ENCODE data around the gene STT3B.

Gene STT3B

DNA sequence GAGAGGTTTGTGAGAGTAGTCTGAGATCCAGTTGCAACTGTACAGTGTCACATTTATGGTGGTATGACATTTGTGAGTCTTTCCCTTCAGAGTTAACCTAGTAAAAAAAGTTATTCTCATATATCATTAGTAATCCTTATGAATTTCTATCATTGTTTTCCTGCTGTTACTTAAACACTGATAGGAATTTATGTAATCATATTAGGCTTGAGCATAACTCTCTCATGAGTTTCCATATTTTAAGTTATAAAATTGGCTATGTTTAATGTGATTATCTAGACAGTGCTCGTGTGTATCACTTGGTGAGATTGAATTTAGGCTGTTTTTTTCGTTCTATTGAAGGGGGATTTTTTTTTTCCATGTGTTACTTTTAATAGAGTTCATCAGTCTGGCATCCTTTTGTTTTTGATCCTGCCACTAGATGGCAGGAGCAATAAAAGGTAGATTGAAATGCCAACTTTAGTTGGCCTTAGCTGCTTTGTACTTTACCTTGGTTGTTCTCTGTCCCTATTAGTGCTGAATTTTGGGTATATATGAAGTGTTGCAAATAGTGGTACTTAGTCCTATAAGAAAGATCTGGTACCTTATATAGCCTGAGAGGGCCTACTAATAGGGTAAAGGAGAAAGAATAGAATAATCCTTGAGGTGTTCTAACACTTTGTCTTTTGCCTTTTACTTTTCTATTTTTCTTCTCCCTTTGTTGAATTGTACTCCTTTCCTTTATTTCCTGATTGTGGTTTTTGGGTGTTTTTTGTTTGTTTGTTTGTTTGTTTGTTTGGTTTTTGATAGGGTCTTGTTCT lies 17.9 kb downstream of the STT3B start:
- in situ Hi-C loops (cut with MboI; ENCODE audit: low sequenced_read_pairs): no loop called here

DNA sequence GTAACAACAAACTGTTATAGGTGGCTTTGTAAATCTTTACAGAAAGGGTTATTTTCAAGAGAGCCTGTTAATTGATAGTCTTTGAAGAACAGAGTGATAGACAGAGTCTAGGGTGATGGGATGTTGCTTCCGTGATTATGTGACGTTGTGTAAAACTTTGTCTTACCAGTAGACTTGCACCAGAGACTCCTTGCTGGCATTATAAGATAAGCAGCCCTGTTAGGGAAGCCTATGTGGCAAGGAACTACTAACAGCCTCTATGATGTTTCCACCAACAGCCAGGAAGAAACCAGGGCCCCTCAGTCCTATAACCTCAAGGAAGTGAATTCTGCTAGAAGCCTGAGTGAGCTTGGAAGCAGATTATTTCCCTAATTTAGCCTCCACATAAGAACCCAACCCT lies 18.9 kb downstream of the STT3B start:
- in situ Hi-C loops (cut with MboI; ENCODE audit: low sequenced_read_pairs): no loop called here

DNA sequence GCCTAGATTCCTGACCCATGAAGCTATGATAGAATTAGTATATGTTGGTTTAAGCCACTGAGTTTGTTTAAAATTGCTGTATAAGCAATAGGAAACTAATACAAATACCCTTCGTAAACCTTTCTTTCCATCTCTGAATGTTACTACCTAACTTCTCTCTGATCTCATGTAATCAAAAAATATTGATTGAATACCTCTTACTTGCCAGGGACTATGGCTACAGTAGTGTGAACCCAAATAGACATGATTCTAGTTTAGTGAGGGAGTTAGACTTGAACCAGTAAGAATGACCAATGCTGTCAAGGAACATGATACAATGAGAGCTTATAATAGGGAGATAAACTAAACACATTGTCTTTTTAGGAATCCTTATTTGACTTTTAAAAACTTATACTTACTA lies 19.4 kb downstream of the STT3B start:
- in situ Hi-C loops (cut with MboI; ENCODE audit: low sequenced_read_pairs): no loop called here

DNA sequence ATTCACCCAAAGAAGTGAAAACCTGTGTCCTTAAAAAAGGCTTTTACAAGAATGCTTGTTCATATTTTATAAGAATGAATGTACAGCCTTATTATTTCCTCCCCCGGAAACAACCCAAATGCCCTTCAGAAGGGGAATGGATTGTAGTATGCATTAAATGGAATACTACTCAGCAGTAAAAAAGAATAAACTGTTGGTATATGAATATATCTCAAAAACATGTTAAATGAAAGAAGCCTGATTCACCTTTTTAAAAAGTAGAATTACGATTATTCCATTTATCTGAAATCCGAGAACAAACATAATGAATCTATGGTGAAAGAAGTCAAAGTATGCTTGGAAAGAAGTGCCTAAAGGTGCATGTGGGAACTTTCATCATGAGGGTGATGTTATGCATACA lies 20.5 kb downstream of the STT3B start:
- in situ Hi-C loops (cut with MboI; ENCODE audit: low sequenced_read_pairs): no loop called here

DNA sequence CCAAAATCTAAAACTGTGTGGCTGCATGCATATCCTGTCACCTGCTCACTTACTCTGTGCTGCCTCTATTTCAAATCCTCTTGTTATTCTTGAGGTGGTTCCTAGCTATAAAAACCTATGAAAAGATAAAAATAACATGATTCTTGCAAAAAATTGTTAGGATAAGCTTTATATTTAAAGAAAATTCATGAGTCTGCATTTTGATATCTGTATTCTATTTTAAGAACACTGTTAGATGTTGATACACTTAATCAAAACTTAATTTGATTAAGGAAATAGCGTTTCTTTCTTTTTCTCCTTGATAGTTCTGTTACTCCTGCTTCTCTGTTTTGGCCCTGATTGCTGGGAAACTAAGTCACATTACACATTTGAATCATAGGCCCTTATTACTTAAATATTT lies 22.5 kb downstream of the STT3B start:
- in situ Hi-C loops (cut with MboI; ENCODE audit: low sequenced_read_pairs): no loop called here

DNA sequence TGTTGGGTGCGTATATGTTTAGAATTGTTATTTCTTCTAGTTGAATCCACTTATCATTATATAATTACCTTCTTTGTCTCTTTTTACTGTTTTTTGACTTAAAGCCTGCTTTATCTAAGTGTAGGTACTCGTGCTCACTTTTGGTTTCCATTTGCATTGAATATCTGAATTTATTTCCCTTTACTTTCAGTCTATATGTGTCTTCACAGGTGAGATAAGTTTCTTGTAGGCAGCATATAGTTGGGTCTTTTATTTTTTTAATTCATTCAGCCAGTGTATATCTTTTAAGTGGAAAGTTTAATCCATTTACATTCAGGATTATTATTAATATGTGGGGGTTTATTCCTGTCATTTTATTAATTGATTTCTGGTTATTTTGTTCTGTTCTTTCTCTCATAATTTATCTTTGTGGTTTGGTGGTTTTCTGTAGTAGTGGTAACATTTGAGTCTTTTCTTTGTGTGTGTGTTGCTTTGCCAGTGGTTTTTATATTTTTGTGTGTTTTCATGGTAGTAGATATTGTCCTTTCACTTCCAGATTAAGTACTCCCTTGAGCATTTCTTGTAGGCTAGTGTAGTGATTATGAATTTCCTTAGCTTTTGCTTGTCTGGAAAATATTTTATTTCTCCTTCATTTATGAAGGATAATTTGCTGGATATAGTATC lies 27.3 kb downstream of the STT3B start:
- in situ Hi-C loops (cut with MboI; ENCODE audit: low sequenced_read_pairs): no loop called here

DNA sequence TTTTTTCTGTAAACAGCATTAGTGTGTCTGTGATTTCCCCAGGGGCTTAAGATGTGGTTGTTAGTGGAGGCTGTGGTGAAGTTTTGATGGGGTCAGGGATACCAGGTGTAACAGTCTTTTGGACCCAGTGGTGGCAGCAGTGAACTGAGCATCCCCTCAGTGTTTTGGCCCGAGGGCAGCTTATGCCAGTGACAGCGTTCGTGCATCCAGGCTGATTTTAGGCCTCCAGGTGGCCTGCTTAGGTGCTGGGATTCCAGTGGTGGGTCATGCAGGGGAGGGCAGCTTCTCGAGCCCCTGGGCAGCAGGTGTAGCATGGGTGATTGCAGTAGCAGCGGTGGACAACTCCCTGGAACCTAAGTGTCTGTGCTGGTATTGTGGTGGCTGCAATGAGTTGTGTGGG lies 29.2 kb downstream of the STT3B start:
- in situ Hi-C loops (cut with MboI; ENCODE audit: low sequenced_read_pairs): no loop called here

DNA sequence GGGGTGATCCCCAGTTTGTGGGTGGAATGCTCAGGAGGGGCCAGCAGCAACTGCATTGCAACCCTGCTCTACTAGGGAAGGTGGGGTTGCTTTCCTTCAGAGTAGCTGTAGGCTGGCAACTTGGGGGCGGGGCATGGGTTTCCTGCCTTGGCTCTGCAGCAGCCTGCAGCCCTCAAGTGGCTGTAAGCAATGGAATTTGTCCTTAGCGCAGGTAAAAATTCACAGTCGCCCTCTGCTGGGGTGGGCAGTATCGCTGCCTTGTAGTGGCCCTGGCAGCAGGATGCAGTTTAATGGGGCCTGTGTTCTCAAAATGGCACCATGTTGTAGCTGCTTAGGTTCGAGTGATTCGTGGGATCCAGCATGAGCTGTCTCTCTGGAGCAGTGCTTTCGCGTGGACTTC lies 29.8 kb downstream of the STT3B start:
- in situ Hi-C loops (cut with MboI; ENCODE audit: low sequenced_read_pairs): no loop called here

DNA sequence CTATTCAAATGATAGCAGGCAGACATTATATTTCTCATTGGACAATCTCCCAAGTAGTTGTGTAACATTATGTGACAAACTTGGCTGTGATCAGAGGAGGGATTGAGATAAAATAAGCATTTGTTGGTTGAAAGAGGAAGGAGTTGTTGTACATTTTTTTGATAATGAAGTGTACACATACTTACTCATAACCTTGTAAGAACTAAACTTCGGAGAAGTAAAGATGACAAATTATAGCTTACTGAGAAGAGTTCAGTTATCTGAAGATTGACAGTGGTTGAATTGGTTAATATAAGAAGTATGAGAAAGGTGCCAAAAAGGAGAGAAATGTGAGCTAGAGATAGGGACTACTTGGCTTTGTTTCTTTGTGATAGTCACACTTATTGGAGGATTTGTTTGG lies 32.6 kb downstream of the STT3B start:
- in situ Hi-C loops (cut with MboI; ENCODE audit: low sequenced_read_pairs): no loop called here

DNA sequence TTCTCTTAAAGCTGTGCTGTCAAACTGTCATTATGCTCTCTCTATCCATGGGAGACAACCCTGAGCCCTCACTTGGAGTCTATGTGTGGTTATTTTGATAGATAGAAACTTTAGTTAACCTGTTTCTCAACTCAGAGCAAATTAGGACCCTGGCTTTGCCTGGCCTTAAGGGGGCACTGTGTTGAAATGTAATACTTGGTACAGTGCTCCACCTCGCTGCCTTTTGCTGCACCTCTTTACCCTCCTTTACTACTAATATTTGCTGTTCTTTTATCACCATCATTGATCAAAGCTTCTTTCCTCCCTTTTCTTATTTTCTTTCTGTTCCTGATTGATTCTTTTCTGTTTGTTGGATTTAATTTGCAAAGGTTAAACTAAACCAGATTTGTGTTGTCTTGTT lies 34.3 kb downstream of the STT3B start:
- in situ Hi-C loops (cut with MboI; ENCODE audit: low sequenced_read_pairs): no loop called here

DNA sequence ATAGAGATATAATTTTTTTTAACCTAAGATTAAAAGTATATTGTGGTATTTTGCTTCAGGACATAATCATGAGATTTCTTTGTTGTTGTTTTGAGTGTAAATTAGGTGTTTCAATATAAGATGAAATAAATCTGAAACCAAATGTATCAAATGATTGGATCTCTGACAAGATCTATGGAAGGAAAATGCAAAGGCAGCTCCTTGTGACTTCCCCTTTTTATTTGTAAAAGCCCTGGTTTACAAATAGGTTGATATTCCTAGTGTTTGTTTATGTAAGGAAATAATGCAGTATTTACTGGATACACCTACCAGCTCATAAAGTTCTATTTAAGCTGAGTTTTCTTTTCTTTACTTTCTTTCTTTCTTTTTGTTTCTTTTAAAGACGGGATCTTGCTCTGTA lies 35.9 kb downstream of the STT3B start:
- in situ Hi-C loops (cut with MboI; ENCODE audit: low sequenced_read_pairs): no loop called here

DNA sequence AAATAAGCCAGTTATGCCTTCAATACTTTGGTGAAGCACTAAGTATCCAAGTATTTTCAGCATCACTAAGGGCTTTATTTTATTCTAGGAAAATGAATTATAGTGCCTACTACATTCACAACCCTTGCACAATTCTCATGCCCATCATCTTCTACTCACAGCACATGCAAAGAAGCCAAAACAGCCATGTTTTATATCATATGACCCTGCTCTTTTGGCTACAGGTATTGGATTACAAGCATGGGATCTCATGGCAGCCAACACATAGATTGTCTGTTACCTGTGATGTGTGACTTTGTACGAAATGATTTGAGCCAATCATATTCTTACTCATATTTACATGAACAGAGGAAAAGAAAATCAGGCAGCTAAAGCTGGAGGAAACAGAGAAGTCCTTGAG lies 38.6 kb downstream of the STT3B start:
- in situ Hi-C loops (cut with MboI; ENCODE audit: low sequenced_read_pairs): no loop called here

DNA sequence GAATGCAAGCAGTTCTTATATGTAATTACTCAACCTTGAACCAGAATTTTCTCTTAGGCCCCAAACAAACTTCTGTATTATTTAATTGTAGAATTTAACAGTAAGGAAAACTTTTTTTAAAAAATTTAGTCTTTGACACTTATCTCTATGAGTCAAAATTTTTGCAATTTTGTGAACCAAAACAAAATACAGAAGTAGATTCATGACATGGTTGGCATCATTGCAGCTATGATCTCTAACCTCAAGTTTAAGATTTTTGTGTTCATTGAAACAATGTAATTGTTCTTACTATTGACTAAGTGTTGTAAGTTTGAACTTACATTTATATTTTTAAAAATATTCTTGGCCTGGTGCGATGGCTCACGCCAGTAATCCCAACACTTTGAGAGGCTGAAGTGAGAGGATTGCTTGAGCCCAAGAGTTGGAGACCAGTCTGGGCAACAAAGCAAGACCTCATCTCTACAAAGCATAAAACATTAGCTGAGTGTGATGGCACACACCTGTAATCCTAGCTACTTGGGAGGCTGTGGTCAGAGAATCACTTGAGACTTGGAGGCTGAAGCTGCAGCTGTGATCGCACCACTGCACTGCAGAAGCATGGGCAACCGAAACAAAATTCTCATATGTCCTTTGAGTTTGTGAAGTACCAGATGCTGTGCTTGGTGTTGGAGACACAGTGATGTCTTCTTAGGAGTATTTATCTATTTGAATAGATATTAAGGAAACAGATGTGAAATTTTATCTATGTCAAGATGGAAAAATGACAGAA lies 39.7 kb downstream of the STT3B start:
- in situ Hi-C loops (cut with MboI; ENCODE audit: low sequenced_read_pairs): no loop called here

DNA sequence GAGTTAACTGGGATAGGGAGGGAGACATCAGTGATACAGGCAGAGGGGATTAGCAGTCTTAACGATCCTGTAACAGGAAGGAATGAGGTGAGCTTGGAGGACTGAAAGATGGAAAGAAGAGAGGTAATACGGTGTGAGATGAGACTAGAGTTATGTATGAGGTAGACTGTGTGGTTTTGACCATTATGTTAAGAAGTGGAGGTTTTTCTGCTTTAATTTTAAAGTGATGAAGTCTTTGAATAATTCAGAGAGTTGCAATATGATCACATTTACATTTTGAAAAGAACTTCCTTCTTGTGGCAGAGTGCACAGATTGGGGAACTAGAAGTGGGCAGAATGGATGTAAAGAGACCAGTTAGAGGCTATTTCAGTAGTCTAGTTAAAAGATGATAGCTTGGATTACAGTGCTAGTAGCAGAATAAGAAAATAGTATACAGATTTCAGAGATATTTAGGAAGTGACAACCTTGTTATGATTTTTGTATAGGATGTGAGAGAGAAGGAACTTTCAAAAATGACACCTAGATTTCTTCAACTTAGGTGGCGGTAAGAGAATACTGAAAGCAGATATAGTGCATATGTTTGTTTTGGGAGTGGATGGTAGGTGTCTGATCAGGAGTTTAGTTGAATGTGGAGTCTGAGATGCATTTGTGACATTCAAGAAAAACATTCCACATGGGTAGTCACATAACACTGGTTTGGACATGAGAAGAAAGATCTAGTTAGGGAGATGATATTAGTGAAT lies 40.5 kb downstream of the STT3B start:
- in situ Hi-C loops (cut with MboI; ENCODE audit: low sequenced_read_pairs): no loop called here

DNA sequence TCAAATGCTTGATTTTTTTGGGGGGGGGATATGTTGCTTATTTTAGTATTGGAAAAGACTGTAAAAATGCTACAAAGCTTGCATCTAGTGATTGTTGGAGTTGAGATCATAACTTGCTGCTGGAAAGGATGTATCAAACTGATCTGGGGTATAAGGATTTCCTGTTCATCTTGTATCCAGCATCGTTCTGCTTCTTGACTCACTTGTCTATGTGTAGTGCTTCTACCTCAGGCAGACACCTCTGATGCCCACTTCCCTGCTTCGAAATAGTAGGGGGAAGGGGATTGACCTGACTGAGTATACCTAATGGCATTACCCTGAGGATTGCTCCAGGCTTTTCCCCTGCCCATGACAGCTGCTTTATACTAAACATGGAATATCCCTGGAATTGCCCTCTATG lies 42.7 kb downstream of the STT3B start:
- in situ Hi-C loops (cut with MboI; ENCODE audit: low sequenced_read_pairs): no loop called here

DNA sequence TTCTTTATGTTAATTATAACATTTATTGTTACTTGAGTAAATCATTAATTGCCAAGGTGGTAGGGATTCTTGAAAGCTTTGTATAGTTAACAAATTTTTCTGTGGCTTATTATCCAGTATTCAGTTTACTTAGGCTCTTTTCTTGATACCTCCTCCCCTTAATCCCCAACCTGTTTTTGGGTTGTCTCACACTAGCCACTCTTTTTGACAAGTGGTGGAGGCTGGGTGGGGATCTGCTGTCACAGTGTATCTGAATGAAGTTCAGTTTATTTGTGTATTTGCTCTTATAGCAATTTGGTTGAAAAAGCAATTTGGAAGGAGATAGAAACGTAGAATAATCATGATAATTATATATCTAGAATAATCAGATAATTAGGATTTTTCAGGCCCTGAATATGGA lies 43.8 kb downstream of the STT3B start:
- in situ Hi-C loops (cut with MboI; ENCODE audit: low sequenced_read_pairs): no loop called here

DNA sequence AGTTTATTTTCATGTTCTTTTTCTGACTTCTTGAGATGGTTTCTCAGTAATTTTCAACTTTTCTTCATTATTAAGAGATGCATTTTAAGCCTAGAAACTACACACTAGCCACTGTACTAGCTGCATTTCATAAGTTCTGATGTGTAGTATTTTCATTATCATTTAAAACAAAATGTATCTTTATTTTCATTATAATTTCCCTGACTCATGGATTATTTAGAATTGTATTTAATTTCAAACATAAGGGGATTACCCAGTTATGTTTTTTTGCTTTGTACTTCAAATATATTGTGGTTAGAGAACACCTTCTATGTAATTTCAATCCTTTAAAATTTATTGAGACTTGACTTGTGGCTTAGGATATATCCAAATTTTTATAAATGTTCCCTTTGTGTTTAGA lies 44.5 kb downstream of the STT3B start:
- in situ Hi-C loops (cut with MboI; ENCODE audit: low sequenced_read_pairs): no loop called here

DNA sequence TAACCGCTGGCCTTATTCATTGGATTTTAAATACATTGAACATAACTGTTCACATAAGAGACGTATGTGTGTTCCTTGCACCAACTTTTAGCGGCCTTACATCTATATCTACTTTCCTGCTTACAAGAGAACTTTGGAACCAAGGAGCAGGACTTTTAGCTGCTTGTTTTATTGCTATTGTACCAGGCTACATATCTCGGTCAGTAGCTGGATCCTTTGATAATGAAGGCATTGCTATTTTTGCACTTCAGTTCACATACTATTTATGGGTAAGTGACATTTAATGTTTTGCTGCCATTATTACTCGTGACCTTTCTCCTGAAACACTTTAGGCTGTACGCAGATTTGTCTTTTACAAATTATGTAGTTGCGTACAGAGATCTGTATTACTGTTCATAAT lies 47.1 kb downstream of the STT3B start:
- in situ Hi-C loops (cut with MboI; ENCODE audit: low sequenced_read_pairs): no loop called here

DNA sequence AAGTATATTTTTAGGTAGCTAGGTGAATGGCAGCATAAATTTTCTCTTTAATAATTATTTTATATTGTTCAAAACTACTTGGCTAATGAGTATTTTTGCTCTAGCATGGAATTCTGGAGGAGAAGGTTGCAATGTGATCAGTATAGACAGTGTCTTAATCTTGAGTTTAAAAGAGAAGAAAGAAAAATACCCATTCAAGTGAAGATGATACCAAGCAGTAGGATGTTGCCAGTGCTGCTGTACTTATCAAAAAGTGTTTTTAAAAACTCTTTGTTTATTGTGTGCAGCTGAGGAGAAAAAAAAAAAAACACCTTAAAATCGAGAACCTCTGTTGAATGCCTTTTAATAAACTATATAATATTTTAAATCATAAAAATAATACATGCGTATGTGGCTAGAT lies 47.9 kb downstream of the STT3B start:
- in situ Hi-C loops (cut with MboI; ENCODE audit: low sequenced_read_pairs): no loop called here

DNA sequence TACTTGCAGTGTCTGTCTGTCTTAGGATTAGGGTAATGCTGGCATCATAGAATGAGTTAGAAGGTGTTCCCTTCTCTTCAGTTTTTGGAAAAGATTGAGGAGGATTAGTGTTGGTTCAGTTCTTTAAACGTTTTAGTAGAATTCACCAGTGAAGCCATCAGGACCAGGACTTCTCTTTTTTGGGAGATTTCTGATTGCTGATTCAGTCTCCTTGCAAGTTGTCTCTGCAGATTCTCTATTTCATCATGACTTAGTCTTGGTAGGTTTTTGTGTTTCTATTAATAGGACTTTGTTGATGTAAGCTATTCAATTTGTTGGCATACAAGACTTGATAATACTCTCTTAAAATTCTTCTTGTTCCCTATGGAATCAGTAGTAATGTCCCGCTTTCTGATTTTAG lies 48.9 kb downstream of the STT3B start:
- in situ Hi-C loops (cut with MboI; ENCODE audit: low sequenced_read_pairs): no loop called here

DNA sequence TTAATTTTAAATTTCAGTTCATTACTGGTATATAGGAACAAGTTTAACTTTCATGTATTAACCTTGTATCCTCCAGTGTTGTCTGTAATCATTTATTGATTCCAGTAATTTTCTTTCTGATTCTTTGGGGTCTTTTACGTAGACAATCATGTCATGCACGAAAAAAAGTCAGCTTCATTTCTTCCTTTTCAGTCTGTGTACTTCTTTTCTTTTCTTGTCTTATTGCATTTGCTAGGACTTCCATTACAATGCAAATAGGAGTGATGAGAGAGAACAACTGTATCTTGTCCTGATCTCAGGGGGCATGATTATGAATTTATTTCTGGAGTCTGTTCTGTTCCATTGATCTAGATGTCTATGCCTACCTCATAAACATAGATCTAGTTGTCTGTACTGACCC lies 56.5 kb downstream of the STT3B start:
- in situ Hi-C loops (cut with MboI; ENCODE audit: low sequenced_read_pairs): no loop called here
